ENCODE data around the gene NTSR1.

Gene NTSR1

DNA sequence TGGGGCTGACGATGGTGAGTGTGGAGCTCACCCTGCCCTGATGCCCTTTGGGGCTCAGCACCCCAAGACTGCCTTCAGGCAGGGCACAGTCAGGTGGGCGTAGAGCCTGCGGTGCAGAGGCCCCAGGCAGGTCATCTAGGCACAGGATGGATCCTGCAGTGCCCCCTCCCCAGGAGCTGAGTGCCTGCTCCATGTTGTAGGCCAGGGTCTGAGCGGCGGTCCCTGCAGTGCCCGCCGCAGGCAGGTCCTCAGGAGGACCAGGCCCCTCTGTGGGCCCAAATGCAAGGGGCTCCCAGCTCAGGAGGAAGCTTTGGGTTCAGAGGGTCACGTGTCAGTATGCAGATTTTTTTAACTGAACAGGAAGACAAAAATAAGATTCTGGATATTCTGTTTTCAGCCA lies 90.4 kb downstream of the NTSR1 start:
- no peak for DNase-seq (ENCODE audit: extremely low read depth, low read depth)
- TF ChIP-seq, protein P1, sequence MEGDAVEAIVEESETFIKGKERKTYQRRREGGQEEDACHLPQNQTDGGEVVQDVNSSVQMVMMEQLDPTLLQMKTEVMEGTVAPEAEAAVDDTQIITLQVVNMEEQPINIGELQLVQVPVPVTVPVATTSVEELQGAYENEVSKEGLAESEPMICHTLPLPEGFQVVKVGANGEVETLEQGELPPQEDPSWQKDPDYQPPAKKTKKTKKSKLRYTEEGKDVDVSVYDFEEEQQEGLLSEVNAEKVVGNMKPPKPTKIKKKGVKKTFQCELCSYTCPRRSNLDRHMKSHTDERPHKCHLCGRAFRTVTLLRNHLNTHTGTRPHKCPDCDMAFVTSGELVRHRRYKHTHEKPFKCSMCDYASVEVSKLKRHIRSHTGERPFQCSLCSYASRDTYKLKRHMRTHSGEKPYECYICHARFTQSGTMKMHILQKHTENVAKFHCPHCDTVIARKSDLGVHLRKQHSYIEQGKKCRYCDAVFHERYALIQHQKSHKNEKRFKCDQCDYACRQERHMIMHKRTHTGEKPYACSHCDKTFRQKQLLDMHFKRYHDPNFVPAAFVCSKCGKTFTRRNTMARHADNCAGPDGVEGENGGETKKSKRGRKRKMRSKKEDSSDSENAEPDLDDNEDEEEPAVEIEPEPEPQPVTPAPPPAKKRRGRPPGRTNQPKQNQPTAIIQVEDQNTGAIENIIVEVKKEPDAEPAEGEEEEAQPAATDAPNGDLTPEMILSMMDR (IDR thresholded peaks at IDR 0.05; ENCODE audit: low read depth, low read length): no peak

GRCh38 chr20:62799459-62799858 lies 90.8 kb downstream of the NTSR1 start:
- DNase-seq (ENCODE audit: extremely low read depth, low read depth): no peak
- TF ChIP-seq, protein P1 (IDR thresholded peaks at IDR 0.05; ENCODE audit: low read depth, low read length): no peak

GRCh38 chr20:62799873-62800272 lies 91.2 kb downstream of the NTSR1 start:
- TF ChIP-seq, protein P1 (IDR thresholded peaks at IDR 0.05; ENCODE audit: low read depth, low read length): no peak
- DNase-seq (ENCODE audit: extremely low read depth, low read depth): no peak

DNA sequence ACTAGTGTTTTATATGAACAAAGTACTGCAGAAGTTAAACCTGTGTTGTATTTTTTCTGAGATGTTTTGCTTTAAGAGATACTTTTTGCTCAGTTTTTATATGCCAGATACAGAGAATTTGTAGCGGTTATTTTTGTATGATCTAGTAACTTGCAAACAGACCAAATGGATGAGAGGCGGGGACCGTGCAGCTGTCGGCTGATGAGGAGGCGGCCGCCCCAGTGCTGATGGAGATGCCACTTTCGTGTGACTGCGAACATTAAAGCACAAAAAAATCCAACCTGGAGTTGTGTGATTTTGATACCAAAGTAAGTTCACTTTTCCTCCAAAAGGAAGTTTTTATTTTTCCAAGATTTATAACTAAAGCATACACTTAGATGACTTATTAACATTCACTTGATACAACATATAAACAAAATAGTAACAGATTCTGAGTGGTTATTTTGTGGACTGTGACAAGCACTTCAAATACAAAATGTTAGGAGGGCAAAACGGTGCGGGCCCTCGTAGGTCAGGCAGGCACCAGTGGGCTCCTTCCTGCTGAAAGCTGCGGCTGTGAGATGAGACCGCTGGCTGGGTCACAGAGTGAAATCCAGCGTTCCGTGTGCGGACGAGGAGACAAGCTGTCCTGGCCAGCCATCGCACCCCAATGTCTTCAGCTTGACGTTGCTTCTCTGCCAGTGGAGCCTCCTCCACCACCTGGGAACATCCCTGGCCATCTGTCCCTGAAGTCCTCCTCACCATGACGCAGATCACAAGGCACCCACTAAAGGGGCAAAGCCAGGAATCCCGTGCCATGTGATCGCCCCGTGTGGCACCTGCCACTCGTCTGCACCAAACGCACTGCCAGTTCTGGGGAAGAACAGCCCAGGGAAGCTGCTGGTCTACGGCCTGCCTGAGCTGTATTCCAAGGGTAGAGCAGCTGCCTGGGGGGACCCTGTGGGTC lies 92.0 kb downstream of the NTSR1 start:
- TF ChIP-seq, protein P1 (IDR thresholded peaks at IDR 0.05; ENCODE audit: low read depth, low read length): no peak
- no peak for DNase-seq (ENCODE audit: extremely low read depth, low read depth)

DNA sequence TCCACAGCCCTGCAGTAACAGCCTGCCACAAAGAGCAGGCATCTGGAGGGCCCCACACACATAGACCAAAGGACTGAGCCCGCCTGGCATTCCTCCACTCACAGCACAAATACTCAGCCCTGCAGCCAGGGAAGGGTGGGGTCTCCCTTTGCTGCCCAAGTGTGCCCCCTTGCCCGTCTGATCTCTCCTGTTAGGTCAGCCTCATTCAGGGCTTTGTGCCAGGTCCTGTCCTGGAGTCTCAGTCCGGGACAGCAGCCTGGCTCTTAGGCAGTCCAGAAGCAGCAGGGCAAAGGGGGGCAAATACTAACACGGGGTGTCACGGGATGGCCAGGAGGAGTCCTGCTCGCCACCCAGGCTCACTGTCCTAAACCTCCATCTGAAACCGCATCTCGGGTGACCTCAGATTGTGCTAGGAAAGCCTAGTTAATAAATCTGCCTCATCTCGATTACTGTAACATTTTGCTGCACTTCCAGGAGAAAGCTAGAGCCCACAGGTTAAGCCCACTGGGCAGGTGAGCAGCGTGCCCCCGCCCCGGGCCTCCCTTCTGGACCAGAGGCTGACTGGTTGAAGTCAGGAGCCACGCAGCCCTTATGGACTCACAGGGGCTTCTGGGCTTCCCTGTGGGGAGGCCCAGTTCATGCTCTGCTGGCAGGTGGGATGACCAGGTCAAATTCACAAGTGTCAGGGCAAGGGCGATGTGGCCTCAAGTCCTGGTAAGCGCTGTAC lies 92.8 kb downstream of the NTSR1 start:
- TF ChIP-seq, protein P1 (IDR thresholded peaks at IDR 0.05; ENCODE audit: low read depth, low read length): no peak
- DNase-seq (ENCODE audit: extremely low read depth, low read depth): no peak

- TF ChIP-seq, protein P1 (IDR thresholded peaks at IDR 0.05; ENCODE audit: low read depth, low read length): no peak
- no peak for DNase-seq (ENCODE audit: extremely low read depth, low read depth)
Measured at GRCh38 chr20:62802026-62802712, 93.5 kb downstream of the NTSR1 start.

All from AG09319 (cell line).